Activated CD4-positive, alpha-beta T cell treated with anti-CD3 and anti-CD28 coated beads, Interleukin-10, Interleukin-2, amounts not matched to agents 100 ng/mL and 50 ng/mL, durations not matched to agents 16 hours and 8 hours (primary cell): ENCODE measurements around the gene CDCP2.

Source experiments
- DNase-seq: peaks from one replicate; pipeline ENCODE4 v3.0.0-alpha.2; 2020

CDCP2 gene

GRCh38 chr1:54152696-54153095 lies at the start of gene CDCP2:
TSS of gene CDCP2 (minus strand) at chr1:54153000. CDS start at chr1:54152922, 78 bp downstream.
- no peak for DNase-seq

- peak; percentile 21 for DNase-seq
Observed at GRCh38 chr1:54200519-54200997, 47.8 kb upstream of the CDCP2 start.

- peak; percentile 97 for DNase-seq
Observed at GRCh38 chr1:54199765-54200518, 47.1 kb upstream of the CDCP2 start, which contains the start of the genes CYB5RL and MRPL37. TSS of gene CYB5RL (minus strand) at chr1:54200030. CDS start at chr1:54195616, 4,414 bp downstream. TSS of gene MRPL37 (plus strand) at chr1:54200167. CDS start at chr1:54200244, 77 bp downstream.

DNA sequence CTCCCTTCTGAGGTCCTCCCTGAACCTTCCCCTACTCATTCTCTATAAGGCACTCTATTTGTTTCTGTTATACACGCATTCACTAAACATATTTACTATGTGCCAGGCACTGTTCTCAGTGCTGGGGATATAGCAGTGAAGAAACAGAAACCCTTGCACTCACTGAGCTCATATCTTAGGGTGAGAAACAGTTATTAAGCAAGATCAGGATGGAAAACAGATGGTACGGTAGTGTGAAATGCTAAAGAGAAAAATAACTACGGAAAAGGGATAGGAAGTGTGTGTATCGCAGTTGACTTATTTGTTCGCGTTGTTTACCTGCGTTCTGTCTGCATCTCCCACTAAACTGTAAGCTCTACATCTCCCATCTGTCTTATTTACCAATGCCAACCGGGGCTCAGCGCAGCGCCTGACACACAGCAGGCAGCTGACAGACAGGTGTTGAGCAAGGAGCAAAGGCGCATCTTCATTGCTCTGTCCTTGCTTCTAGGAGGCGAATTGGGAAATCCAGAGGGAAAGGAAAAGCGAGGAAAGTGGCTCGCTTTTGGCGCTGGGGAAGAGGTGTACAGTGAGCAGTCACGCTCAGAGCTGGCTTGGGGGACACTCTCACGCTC lies 46.5 kb upstream of the CDCP2 start:
- no peak for DNase-seq

DNA sequence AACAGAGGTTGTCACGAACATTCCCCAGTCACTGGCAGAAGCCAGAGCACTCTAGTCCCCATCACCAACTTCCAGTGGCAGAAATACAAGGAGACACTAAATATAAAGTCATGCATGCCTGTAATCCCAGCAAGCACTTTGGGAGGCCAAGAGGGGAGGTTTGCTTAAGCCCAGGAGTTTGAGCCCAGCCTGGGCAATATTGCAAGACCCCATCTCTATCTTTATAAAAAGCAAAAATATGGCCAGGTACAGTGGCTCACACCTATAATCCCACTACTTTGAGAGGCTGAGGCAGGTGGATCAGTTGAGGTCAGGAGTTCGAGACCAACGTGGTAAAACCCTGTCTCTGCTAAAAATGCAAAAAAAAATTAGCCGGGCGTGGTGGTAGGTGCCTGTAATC lies 40.7 kb upstream of the CDCP2 start:
- DNase-seq = no peak

DNA sequence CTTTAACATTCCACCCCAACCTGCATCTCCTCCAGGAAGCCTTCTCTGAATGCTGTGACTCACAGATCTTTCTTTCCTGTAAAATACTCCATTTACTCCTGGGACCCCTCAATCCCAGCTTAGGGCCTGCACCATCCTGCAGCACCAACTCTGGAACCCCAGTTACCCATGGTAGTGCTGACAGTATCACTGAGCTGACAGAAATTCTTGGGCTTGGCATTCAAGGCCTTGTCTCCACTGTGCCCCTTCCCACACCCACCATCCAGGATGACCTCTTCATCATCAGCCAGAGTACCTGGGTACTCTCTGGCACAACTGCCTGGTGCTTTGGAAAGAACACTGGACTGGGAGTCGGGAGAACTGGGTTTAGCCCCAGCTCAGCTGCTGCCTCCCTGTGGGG lies 38.7 kb upstream of the CDCP2 start:
- DNase-seq = no peak

DNA sequence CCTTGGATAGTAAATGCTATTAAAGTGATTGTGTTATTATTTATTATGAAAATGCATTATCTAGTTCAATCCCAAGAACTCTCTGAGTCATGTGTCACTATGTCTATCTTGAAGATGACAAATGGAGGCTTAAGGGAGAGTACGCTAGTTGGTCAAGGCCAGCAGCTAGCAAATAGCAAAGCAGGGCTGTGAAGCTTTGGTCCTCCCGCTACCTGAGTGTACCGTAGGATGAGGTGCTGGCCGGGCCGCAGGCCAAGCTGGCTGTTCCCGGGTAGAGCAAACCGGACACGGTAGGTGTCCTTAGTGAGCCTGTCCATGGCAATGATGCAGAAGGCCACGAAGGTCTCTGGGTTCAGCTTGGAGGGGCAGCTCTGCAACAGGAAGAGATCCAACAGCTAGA lies 37.7 kb upstream of the CDCP2 start:
- no peak for DNase-seq

- no peak for DNase-seq
Observed at GRCh38 chr1:54188291-54188690, 35.5 kb upstream of the CDCP2 start.

DNA sequence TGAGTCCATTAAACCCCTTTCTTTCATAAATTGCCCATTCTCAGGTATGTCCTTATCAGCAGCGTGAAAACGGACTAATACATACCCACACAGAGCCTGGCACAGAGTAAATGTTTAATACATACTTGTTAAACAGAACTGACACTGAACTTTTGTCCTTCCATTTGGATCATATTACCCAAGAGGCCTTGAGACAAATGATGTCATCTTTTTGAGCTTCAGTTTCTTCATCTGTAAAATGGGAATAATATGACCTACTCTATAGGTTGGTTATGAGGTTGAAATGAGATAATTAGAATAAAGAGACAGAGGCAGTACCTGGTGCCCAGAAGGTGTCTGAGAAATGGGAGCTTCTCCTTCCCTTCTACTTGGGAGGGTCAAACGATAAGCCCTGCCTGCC lies 33.3 kb upstream of the CDCP2 start:
- no peak for DNase-seq

DNA sequence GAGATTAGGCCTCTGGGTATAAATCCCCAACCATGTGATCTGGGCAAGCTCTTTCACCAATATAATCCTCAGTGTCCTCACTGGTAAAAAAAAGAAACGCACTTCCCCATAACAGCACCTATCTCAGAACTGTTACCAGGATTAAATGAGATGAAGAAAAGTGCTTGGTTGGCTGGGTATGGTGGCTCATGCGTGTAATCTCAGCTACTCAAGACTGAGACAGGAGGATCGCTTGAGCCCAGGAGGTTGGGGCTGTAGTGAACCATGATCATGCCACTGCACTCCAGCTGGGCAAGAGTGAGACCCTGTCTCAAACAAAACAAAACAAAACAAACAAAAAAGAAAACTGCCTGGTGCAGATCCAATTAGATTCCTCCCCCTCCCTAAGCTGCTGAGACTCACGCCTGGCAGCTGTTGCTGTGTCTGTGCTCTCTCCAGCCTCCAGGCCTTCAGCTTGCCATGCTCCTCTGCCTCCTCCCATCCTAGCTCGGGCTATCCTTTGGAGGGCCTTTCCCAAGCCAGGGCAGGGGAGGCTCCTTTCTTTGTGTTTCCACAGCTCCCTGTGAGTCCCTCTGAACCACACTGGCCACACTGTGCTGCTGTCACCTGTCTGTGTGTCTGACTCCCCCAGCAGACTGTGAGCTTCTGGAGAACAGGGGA lies 28.0 kb upstream of the CDCP2 start:
- no peak for DNase-seq

GRCh38 chr1:54178296-54179070 lies 25.7 kb upstream of the CDCP2 start:
- DNase-seq = no peak

- no peak for DNase-seq
Observed at GRCh38 chr1:54177726-54178125, 24.9 kb upstream of the CDCP2 start.

DNA sequence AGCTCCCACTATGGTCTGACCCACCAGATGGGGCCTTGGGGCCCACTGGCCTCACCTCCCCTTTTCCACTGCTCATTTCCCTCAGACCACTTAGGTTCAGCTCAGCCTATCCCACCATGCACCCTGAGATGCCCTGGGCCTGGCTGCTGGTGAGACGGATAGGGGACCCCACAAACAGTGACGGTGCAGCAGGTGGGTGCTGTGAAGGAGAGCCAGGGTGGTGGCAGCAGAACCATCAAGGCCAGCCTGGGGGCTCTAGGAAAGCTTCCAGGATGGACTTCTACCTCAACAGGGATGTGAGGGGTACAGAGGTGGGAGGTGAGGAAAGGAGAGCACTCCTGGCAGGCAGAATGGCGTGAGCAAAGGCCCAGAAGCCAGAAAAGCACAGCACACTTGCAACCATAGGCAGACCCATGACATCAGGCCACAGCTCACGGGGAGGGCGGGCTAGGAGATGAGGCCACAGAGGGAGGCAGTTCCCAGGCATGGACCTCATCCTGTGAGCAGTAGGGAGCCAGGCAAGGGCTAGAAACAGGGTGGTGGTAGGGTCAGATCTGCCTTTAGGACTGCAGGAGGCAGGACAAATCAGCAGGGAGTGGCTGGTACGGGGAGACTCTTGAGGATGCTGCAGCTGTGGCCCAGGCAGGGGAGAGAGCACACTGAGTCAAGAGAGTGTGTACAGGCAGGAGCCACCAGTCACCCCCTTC lies 24.0 kb upstream of the CDCP2 start:
- no peak for DNase-seq

DNA sequence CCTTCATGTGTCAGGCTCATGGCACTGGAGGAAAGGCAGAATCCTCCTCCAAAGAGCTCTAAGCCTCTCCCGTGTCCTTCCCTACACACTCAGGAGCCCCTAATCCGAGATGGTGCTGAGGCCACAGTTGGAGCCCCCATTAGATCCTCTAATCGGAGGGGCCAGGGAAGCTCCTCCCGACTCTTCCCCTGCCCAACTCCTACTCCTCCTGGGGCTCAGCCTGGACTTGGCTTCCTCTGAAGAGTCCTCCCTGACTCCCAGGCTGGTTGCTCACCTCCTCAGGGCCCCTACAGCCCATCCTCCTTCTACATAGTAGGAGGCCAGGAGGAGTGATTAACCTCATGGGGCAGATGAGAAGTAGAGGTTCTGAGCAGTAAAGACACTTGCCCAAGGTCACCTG lies 21.3 kb upstream of the CDCP2 start:
- no peak for DNase-seq

- DNase-seq = no peak
Observed at GRCh38 chr1:54173681-54174080, 20.9 kb upstream of the CDCP2 start.

- DNase-seq = no peak
Observed at GRCh38 chr1:54172614-54173599, 20.1 kb upstream of the CDCP2 start.

DNA sequence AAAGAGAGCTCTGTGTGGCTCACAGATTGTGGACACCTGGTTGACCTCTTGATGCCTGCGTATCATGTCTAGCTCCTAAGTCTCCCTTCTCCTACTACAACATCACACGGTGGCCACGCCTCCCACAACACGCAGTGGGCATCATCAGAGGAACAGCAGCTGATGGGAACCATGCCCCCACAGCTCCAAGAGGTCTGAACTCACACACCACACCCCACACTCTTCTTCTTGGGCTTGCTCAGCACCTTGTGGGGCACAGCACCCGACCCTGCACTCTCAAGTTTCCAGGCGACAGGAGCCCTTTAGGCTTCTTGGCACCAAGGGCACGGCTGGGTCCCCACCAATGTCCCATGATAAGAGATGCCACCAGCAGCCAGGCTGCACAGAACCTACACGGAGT lies 18.8 kb upstream of the CDCP2 start:
- DNase-seq = no peak

- no peak for DNase-seq
Observed at GRCh38 chr1:54171016-54171415, 18.2 kb upstream of the CDCP2 start.

DNA sequence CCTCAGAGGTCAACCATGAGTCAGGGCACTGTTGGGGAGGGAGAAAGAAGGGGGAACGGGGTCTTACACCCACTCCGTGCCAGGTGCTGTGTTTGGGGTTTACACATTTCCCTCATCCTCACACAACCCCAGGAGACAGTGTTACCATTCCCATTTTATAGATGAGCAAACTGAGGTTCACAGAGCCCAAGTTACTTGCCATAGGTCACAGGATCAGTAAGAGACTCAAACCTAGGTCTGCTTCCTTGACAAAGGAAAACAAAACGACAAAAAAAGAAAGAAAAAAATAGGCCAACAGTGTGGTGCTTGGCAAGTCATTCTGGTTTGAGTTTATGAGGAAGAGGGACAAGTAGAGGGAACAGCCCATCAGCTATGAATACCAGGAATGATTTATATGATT lies 16.3 kb upstream of the CDCP2 start:
- DNase-seq = no peak

- DNase-seq = no peak
Observed at GRCh38 chr1:54168206-54168965, 15.6 kb upstream of the CDCP2 start.
